ENCODE results near the gene ABCD1.

The ABCD1 gene

DNA sequence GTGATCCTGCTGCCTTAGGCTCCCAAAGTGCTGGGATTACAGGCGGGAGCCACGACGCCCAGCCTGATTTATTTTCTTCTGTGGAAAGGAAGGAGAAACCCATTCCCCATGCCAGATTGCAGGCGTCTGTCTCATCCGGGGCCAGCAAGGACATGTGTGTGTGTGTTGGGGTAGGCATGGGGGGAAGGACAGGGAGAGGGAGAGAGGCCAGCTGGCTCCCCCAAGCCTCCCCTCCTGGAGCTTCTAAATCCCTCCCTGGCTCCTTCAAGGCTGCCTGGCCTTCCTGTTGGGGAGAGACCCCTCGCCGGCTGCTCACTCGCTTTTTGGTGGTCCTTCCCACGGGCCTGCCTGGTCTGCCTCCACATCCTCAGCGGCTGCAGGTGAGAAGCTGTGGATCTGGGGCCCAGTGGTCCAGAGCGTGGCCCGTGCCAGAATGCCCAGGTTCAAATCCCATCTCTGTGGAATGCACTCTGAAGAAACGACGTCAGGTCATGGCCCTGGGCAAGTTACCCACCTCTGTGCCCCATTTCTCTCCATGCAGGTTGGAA, 38.0 kb downstream of the ABCD1 start:
- no peak for DNase-seq (ENCODE audit: low read depth)

DNA sequence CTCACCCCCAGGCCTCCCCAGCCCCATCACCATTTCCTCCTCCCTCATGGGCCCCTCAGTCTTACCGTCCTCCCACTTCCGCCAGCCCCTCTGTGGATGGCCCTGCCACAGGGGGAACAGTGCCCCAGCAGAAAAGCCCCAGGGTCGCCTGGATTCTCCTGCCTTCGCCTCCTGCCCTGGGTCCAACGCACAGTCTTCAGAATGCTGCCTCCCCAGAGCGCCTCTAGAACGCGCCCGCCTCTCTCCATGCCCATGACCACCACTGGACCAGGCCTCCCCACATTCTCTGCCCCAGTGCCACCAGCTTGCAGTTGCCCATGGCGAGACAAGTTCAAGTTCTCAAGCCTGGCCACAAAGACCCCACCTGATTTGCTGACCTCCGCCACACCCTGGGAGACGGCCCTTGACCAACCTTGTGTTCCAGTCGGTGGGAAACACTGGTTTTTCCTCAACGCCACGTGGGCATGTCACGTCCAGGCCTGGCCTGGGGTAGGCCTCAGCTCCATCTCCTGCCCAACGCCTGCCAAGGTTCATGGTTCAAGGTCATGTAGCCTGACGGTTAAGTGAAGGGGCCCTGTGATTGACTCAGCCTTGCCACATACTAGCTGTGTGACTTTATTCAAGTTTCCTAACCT, 38.8 kb downstream of the ABCD1 start:
- DNase-seq (ENCODE audit: low read depth) = no peak

DNA sequence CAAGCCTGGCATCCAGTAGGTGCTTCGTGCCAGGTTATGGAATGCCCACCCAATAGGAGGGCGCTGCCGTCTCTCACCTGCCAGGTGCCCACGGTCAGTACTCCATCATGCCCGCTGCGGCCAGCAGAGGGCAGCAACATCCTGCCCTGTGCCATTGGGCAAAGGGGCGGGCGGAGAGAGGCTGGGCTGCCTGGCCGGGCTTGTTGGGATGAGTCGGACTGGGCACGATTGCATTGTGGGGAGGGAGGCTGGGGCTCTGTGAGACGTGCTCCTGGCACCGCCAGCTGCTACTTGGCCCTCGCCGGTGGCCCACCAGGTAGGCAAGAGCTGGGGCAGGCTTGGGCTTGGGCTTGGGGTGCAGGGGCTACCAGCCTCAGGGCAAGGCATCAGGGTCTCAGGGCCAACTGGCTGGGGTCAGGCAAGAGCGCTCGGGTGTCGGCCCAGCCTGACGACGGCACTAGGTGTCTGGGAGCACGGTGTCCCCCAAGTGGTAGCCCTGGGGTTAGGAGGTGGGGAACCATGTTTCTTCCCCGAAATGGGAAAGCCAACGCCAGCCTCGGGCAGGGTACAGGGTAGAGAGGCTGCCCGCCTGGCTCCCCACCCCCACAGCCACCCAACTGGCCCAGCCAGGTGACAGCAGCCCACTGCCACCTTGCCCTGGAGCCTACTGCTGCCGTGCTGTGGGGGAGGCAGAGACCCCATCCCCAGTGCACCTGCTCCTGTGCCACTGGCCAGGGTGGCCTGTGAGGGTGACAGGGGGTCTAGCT, 39.5 kb downstream of the ABCD1 start, which contains the start of gene PLXNB3:
PLXNB3 (plus strand) TSS at position 261 of the 767 bp plus-strand sequence. CDS start 1,287 bp downstream, outside the sequence.
- DNase-seq (ENCODE audit: low read depth) = peak; percentile 24

DNA sequence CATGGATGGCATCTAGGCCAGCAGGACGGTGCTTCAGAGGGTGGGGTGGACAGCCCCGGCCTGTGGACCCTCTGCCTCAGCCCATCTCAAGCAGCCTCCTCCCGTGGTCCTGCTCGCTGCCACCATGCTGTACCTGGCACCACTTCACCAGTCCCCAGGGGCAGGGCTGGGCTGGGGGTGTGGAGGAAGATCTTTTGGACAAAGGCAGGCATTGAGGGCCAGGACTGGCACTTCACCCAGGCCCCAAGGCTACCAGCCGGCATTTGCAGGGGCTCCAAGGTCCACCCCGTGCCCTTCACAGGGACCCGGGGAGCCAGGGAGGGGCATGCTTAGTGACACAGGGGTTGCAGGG, 40.1 kb downstream of the ABCD1 start:
- no peak for DNase-seq (ENCODE audit: low read depth)

DNA sequence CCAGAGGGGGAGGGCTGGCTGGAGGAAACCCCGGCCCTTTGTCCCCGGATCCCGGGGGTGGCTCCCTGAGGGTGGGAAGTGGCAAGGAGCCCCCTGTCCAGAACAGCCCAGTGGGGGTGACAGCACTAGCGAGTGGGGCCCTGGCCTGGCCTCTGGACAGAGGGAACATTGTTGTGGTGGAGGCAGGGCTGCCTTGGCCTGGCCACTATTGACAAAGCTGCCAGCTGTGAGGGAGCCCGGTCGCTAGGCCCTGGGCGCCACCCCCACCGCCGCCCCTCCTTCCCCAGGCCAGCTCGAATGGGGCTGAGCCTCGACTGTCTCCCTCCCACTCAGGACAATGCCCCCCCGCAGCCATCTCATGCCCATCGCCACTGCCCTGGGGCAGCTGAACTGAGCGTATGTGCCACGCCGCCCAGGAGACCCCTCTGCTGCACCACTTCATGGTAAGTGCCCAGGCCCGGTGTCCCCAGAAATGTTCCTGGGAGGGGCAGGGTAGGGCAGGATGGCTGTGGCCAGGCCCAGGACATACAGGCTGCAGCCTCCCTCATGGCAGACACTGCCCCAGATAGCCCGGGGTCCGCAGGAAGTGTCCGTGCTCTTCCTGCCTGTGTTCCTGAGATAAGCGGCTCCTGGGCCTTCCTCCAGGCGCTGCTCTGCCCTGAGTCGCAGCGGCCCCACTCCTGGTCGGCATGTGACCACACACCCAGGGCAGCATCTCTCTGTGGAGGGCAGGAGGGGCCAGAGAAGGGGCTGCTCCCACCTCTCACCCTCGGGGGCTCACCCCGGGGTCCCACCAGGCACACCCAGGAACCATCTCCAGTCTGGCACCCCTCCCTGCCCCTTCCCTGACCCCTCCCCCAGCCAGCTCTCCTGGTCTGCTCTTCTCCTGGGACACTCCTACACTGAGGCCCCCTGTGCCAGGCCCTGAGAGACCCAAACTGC, 40.8 kb downstream of the ABCD1 start:
- no peak for DNase-seq (ENCODE audit: low read depth)

DNA sequence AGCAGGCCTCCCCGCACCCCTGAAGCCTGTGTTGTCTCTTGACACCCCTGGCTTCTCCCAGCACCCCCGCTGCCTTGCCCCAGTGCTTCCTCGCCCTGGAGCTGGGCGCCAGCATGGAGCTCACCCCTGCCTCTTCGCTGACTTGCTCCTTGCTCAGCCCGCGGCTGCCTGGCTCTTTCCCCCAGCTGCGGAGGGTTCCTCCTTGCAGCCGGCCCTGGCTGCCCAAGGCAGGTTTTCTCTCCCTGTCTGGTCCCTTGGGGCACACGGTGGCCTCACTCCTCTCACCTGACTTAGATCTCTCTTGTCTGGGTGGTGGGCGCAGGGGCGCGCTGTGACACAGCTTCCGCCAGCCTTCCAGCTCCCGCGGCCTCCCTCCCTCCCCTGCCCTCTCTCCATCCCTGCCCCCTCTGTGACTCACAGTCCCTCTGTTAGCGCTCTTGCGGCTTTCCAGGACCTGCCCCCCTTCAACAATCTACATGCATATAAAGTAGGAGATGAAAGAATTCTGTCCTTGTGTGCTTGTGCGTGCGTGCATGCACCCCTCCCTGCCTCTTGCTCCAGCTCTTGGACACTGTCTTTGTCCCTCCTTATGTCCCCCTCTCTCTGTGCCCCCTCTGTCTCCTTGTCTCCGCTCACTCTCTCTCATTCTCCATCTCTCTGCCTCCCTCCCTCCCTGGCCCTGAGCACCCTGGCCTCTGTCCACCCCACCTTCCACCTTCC, 41.6 kb downstream of the ABCD1 start:
- DNase-seq (ENCODE audit: low read depth) = peak; percentile 36

DNA sequence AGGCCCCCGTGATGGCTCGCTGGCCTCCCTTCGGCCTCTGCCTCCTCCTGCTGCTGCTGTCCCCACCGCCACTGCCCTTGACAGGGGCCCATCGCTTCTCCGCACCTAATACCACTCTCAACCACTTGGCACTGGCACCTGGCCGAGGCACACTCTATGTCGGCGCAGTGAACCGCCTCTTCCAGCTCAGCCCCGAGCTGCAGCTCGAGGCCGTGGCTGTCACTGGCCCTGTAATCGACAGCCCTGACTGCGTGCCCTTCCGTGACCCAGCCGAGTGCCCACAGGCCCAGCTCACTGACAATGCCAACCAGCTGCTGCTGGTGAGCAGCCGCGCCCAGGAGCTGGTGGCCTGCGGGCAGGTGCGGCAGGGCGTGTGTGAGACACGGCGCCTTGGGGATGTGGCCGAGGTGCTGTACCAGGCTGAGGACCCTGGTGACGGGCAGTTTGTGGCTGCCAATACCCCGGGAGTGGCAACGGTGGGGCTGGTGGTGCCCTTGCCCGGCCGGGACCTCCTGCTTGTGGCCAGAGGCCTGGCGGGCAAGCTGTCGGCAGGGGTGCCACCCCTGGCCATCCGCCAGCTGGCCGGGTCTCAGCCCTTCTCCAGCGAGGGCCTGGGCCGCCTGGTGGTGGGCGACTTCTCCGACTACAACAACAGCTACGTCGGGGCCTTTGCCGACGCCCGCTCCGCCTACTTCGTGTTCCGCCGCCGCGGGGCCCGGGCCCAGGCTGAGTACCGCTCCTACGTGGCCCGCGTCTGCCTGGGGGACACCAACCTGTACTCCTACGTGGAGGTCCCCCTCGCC, 42.4 kb downstream of the ABCD1 start:
- DNase-seq (ENCODE audit: low read depth) = no peak

DNA sequence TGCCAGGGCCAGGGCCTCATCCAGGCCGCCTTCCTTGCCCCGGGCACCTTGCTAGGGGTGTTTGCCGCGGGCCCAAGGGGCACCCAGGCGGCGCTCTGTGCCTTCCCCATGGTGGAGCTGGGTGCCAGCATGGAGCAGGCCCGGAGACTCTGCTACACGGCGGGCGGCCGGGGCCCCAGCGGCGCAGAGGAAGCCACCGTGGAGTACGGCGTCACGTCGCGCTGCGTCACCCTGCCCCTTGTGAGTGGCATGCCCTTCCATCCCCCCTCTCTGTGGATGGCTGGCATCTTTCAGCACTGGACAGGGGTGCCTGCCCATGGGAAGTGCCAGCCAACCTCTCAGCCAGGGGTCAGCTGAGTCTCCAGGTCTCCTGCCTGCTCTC, 43.0 kb downstream of the ABCD1 start:
- DNase-seq (ENCODE audit: low read depth) = no peak

DNA sequence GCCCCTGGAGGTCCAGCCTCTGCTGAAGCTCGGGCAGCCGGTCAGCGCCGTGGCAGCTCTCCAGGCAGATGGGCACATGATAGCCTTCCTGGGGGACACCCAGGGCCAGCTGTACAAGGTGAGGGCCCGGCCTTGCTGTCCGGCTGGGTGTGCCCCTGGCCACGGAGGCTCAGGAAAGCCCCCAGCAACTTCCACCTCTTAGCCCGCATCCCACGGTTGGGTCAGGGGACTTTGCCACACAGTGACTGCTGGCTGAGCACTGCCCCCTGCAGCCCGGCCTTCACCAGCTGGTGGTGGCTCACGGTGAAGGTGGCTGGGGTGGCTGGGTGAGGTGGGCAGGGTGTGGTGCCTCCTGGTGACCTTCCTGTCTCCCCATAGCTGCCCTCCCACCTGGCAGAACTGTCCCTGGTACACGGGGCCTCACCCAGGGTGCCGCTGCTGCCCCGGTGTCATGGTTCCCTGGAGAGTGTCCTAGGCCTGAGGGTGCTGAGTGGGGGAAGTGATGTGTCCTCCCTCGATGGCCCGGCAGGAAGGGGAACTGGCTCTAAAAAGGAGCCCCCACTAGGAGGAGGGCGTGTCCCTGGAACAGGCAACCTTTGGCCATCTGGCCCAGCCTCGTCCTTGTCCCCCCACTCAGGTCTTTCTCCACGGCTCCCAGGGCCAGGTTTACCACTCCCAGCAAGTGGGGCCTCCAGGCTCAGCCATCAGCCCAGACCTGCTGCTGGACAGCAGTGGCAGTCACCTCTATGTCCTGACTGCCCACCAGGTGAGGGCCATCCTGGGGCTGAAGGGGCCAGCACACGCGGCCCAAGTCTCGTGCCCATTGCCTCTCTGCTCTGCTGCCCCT, 43.9 kb downstream of the ABCD1 start:
- DNase-seq (ENCODE audit: low read depth) = no peak

DNA sequence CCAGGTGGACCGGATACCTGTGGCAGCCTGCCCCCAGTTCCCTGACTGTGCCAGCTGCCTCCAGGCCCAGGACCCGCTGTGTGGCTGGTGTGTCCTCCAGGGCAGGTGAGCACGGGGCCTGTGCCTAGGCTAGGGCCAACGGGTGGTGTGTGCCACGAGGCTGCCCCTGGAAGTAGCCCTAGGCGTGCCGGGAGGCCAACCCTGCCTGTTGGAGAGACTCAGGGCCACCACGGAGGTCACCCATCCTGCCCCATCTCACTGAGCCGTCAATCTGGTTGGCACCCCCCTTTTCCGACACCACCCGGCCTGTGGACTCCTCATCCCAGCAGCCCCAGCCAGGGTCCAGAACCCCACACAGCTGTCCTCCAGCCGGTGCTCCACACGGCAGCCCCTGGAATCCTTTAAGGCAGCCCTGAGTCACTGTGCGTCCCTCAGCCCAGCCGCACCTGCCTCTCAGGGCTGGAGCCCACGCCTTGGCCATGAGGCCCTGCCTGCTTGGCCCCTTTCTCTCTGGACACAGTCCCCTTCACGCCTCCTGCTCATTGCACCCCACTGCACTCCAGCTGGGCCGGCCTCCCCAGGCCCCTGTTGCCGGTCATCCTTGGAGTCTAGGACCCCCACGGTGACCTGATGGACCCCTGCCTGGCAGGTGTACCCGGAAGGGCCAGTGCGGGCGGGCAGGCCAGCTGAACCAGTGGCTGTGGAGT, 44.7 kb downstream of the ABCD1 start:
- DNase-seq (ENCODE audit: low read depth) = no peak

DNA sequence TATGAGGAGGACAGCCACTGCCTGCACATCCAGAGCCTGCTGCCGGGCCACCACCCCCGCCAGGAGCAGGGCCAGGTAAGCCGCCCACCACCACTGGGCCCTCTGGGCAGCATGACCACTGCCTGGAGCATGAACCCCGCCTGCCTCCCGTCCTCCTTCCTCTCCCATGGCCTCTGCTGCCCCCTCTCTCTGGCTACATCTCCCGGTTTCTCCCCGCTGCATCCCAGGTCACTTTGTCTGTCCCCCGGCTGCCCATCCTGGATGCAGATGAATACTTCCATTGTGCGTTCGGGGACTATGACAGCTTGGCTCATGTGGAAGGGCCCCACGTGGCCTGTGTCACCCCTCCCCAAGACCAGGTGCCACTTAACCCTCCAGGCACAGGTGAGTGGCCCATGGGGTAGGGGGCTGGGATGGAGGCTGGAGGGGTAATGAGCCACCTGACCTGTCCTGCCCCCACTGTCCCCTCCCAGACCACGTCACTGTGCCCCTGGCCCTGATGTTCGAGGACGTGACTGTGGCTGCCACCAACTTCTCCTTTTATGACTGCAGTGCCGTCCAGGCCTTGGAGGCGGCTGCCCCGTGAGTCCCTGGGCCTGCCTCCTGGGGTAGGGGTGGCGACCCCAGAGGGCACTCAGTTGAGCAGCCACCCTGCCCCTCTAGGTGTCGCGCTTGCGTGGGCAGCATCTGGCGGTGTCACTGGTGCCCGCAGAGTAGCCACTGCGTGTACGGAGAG, 45.4 kb downstream of the ABCD1 start:
- no peak for DNase-seq (ENCODE audit: low read depth)

DNA sequence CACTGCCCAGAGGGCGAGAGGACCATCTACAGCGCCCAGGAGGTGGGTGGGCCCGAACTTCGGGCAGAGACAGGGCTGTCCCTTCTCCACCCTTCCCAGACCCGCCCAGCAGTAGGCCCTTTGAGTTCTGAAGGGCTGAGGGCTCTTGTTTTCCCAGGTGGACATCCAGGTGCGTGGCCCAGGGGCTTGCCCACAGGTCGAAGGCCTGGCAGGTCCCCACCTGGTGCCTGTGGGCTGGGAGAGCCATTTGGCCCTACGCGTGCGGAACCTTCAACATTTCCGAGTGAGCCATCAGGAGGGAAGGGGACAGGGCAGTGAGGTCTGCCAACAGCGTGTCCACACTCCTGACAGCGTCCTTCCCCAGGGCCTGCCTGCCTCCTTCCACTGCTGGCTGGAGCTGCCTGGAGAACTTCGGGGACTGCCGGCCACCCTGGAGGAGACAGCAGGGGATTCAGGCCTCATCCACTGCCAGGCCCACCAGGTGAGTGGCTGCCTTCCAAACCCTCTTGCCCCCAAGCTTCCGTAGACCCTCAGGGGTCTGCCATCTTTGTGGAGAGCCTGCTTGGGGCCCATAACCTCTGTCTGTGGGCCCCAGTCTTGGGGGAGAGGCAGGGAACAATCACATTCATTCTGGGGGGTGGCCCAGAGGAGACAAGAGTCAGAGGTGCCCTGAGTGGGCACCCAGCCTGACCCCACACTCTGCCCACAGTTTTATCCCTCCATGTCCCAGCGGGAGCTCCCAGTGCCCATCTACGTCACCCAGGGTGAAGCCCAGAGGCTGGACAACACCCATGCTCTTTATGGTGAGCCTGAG, 46.2 kb downstream of the ABCD1 start:
- DNase-seq (ENCODE audit: low read depth) = no peak

DNA sequence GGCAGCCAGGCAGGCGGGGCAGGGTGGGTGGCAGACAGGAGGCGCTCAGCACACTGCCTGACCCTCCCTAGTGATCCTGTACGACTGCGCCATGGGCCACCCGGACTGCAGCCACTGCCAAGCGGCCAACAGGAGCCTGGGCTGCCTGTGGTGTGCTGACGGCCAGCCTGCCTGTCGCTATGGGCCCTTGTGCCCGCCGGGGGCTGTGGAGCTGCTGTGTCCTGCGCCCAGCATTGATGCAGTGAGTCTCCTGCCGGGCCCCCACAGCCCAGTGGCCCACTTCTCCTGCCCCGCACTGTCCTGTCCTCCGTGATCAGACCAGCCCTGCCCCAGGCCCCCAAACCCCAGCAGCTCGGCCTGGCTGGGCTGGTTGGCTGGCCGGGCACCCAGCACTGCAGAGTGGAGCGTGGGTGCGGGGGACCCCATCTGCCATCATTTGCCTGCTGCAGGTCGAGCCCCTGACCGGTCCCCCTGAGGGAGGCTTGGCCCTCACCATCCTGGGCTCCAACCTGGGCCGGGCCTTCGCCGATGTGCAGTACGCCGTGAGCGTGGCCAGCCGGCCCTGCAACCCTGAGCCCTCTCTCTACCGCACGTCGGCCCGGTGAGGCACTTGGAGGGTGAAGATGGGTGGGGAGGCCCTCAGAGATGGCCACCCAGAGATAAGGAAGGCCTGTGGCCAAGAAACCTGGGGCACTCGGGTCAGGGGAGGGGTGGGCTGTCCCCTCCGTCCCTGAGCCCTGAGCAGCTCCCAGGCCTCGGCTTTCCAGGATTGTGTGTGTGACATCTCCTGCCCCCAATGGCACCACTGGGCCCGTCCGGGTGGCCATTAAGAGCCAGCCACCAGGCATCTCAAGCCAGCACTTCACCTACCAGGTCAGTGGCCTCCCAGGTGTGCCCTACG, 47.0 kb downstream of the ABCD1 start:
- no peak for DNase-seq (ENCODE audit: low read depth)

DNA sequence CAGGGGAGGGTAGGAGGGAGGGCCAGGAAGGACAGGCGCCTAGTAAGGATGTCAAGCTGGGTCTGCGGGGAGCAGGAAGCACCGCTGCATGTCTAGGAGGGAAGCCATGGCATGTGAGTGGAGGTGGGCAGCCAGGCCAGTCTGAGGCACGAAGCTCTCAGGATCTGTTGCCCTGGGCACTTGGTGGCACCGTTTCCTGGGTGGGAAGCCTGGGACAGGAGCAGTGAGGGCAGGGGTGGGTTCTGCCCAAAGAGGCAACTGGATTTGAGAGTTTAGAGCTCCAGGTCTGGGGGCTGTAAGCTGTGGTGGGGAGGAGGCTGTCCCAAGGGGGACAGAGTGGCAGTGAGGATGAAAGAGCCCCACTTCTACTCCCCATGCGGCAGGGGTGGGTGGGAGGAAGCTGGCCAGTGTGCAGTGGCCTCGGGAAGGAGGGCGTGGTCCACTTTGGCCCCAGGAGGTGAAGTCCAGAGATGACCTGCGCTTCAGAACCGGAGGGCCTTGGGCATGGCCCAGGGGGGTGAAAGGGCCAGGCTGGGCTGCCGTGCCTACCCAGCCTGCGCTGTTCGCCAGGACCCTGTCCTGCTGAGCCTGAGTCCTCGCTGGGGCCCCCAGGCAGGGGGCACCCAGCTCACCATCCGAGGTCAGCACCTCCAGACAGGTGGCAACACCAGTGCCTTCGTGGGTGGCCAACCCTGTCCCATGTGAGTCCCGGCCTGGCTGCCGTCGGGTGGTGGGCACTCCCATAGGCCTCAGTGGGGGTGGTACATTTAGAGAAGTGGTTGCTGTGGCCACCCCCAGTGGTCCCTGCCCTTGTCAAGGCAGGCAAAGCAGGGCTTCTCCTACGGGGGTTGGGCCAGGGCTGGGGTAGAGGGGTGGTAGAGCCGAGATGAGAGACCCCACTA, 47.9 kb downstream of the ABCD1 start:
- DNase-seq (ENCODE audit: low read depth) = no peak

DNA sequence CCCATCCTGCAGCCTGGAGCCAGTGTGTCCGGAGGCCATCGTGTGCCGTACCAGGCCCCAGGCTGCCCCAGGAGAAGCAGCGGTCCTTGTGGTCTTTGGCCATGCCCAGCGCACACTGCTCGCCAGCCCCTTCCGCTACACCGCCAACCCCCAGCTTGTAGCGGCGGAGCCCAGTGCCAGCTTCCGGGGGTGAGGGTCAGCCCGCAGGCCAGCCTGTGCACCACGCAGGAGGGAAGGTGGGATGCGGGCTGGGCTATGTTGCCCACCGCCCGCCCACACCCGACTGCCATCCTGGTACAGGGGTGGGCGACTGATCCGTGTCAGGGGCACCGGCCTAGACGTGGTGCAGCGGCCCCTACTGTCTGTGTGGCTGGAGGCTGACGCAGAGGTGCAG, 48.6 kb downstream of the ABCD1 start:
- DNase-seq (ENCODE audit: low read depth) = no peak
